Neural cell (in vitro differentiated cells): ENCODE measurements around the gene EBF3. TPM values are rescaled to one million over a fixed set of nuclear protein-coding genes. Genes with fewer than 3 reads are reported as not detected.

ENCODE experiments used
- H2AFZ ChIP-seq: fragments of 200-600, 300-800 bp; sonication (generic), shearing (Covaris generic); 2 replicates; pipeline ENCODE4 v1.6.0; 2014; ENCODE audit warnings: low read depth, mild to moderate bottlenecking, antibody characterized with exemption, low read length, moderate library complexity
- H3F3A ChIP-seq: fragments of 200-600 bp; shearing (Covaris generic); 2 replicates; pipeline ENCODE4 v1.6.1; 2016; ENCODE audit warnings: mild to moderate bottlenecking, moderate library complexity, mixed read lengths, antibody characterized with exemption, low read length; ENCODE audit not compliant: insufficient read depth, poor library complexity, severe bottlenecking
- H3K27ac ChIP-seq: fragments of 200-600, 300-800 bp; sonication (generic), shearing (Covaris generic); 2 replicates; pipeline ENCODE4 v1.5.1; 2014; ENCODE audit warnings: mild to moderate bottlenecking, low read length, moderate library complexity
- H3K27me3 ChIP-seq: fragments of 300-800, 200-600 bp; sonication (generic), shearing (Covaris generic); 2 replicates; pipeline ENCODE4 v1.6.0; 2014; ENCODE audit warnings: mild to moderate bottlenecking, low read depth, low read length, moderate library complexity; ENCODE audit not compliant: insufficient read depth
- H3K36me3 ChIP-seq: fragments of 300-800, 200-600 bp; sonication (generic), shearing (Covaris generic); 2 replicates; pipeline ENCODE4 v1.5.1; 2014; ENCODE audit warnings: mild to moderate bottlenecking, antibody characterized with exemption, low read length, moderate library complexity; ENCODE audit not compliant: insufficient read depth
- H3K4me2 ChIP-seq: fragments of 300-800, 200-600 bp; sonication (generic), shearing (Covaris generic); 2 replicates; pipeline ENCODE4 v1.6.0; 2014; ENCODE audit warnings: mild to moderate bottlenecking, low read length
- H3K4me3 ChIP-seq: fragments of 300-800, 200-600 bp; sonication (generic), shearing (Covaris generic); 2 replicates; pipeline ENCODE4 v1.5.1; 2014; ENCODE audit warnings: mild to moderate bottlenecking, low read length, moderate library complexity
- H3K79me2 ChIP-seq: fragments of 200-600 bp; shearing (Covaris generic); replicated peaks from 2 replicates; pipeline ENCODE4 v1.6.0; 2014; ENCODE audit warnings: mild to moderate bottlenecking, low read length, moderate library complexity; ENCODE audit not compliant: insufficient read depth
- H3K9ac ChIP-seq: fragments of 300-800, 200-600 bp; sonication (generic), shearing (Covaris generic); 2 replicates; pipeline ENCODE4 v1.6.1; 2016; ENCODE audit warnings: mild to moderate bottlenecking, low read length, mixed read lengths
- H3K9me2 ChIP-seq: fragments of 200-600 bp; shearing (Covaris generic); 2 replicates; pipeline ENCODE4 v1.6.1; 2016; ENCODE audit warnings: mild to moderate bottlenecking, low read length, mixed read lengths; ENCODE audit not compliant: insufficient read depth
- H3K9me3 ChIP-seq: fragments of 200-600, 300-800 bp; sonication (generic), shearing (Covaris generic); 2 replicates; pipeline ENCODE4 v1.6.1; 2016; ENCODE audit warnings: mild to moderate bottlenecking, mixed run types, low read length, moderate library complexity, mixed read lengths
- H4K20me1 ChIP-seq: fragments of 200-600 bp; shearing (Covaris generic); 2 replicates; pipeline ENCODE4 v1.6.1; 2016; ENCODE audit warnings: mild to moderate bottlenecking, mixed run types; ENCODE audit not compliant: insufficient read depth
- CTCF ChIP-seq: fragments of 450-650 bp; IDR thresholded peaks from 2 replicates; pipeline ENCODE4 v1.5.1; 2014; ENCODE audit warnings: antibody characterized with exemption, mild to moderate bottlenecking, moderate library complexity; ENCODE audit not compliant: poor library complexity, severe bottlenecking
- EP300 ChIP-seq: fragments of 450-650 bp; conservative IDR thresholded peaks from 2 replicates; pipeline ENCODE4 v1.6.1; 2014; ENCODE audit warnings: antibody characterized with exemption, mild to moderate bottlenecking, moderate library complexity; ENCODE audit not compliant: poor library complexity, severe bottlenecking
- EZH2 ChIP-seq: fragments of 200-600, 300-800 bp; shearing (Covaris generic), sonication (generic); IDR thresholded peaks from 2 replicates; pipeline ENCODE4 v1.6.1; 2014; ENCODE audit warnings: antibody characterized with exemption, low read length, borderline replicate concordance, mild to moderate bottlenecking; ENCODE audit not compliant: insufficient read depth, poor library complexity, severe bottlenecking
- MXI1 ChIP-seq: fragments of 450-650 bp; conservative IDR thresholded peaks from 2 replicates; pipeline ENCODE4 v1.6.1; 2014; ENCODE audit warnings: antibody characterized with exemption, mild to moderate bottlenecking; ENCODE audit not compliant: poor library complexity, severe bottlenecking
- POLR2AphosphoS5 ChIP-seq: IDR thresholded peaks from 2 replicates; pipeline ENCODE4 v1.6.1; 2012
- RAD21 ChIP-seq: fragments of 450-650 bp; conservative IDR thresholded peaks from 2 replicates; pipeline ENCODE4 v1.6.1; 2014; ENCODE audit warnings: antibody characterized with exemption, mild to moderate bottlenecking, moderate library complexity
- REST ChIP-seq: IDR thresholded peaks from 2 replicates; pipeline ENCODE4 v1.6.1; 2012; ENCODE audit warnings: borderline replicate concordance
- SMC3 ChIP-seq: fragments of 450-650 bp; conservative IDR thresholded peaks from 2 replicates; pipeline ENCODE4 v1.6.1; 2014; ENCODE audit warnings: antibody characterized with exemption, mild to moderate bottlenecking, moderate library complexity; ENCODE audit not compliant: poor library complexity
- TAF1 ChIP-seq: IDR thresholded peaks from 2 replicates; pipeline ENCODE4 v1.6.1; 2012; ENCODE audit warnings: low read depth
- polyA plus RNA-seq: library from polyadenylated mRNA; depleted of rRNA; stranded (reverse); fragments of >200 nt; gene quantifications from 2 replicates; pipeline ENCODE4 v1.2.3, GENCODE V29; 2014

The EBF3 gene
- polyA plus RNA-seq, 1 donor from 2014 or later, result 0.38 TPM

GRCh38 chr10:129865960-129866359 lies 98.1 kb downstream of the EBF3 start:
- no peaks in the 10 kb centered on the region for H3K27me3 ChIP-seq
- no peaks in the 10 kb centered on the region for H3F3A ChIP-seq
- H3K9me2 ChIP-seq, result no peaks in the 10 kb centered on the region
- no peak overlapping the region for H3K4me2 ChIP-seq
- no peak for TF ChIP-seq EZH2
- TF ChIP-seq TAF1, result no peak
- TF ChIP-seq POLR2AphosphoS5, result no peak
- TF ChIP-seq CTCF, result no peak
- TF ChIP-seq EP300, result no peak
- no peak for TF ChIP-seq RAD21
- TF ChIP-seq MXI1, result no peak
- TF ChIP-seq SMC3, result no peak
- TF ChIP-seq REST, result no peak
- H3K27ac ChIP-seq, result no peak overlapping the region
- no peaks in the 10 kb centered on the region for H3K36me3 ChIP-seq
- no peaks in the 10 kb centered on the region for H3K9me3 ChIP-seq
- no peaks in the 10 kb centered on the region for H3K79me2 ChIP-seq
- no peak overlapping the region for H3K9ac ChIP-seq
- H2AFZ ChIP-seq, result no peak overlapping the region
- no peaks in the 10 kb centered on the region for H4K20me1 ChIP-seq
- H3K4me3 ChIP-seq, result no peak overlapping the region

- Histone ChIP-seq H3F3A (no peaks in the 10 kb centered on the region), H4K20me1 (no peaks in the 10 kb centered on the region), H3K27ac (no peak overlapping the region), H3K9me2 (no peaks in the 10 kb centered on the region), H3K79me2 (no peaks in the 10 kb centered on the region), H3K4me3 (no peak overlapping the region), H2AFZ (no peak overlapping the region), H3K27me3 (no peaks in the 10 kb centered on the region), H3K4me2 (no peak overlapping the region), H3K9ac (no peak overlapping the region), H3K36me3 (no peaks in the 10 kb centered on the region), H3K9me3 (no peaks in the 10 kb centered on the region)
- TF ChIP-seq RAD21 (no peak), CTCF (no peak), REST (no peak), POLR2AphosphoS5 (no peak), SMC3 (no peak)
Measured at GRCh38 chr10:129865413-129865812, 98.7 kb downstream of the EBF3 start.
